Suppressor macrophage (primary cell): Measurements from ENCODE around the gene BBOF1.
A peak's percentile ranks its signal among the peaks of the same experiment; 100 is the strongest.
"Not testable (repeated sequence)": the region's sequence is repeated elsewhere in the genome, so short reads cannot be mapped to it uniquely, and the experiment has no call there.

Experiments used
- DNase-seq, 4 experiments: peaks; one replicate each; pipeline ENCODE4 v3.0.0-alpha.2; 2020 to 2022
- total RNA-seq, 17 experiments: gene quantifications; one replicate each; lab custom pipeline; 2026; ENCODE audit warnings: mixed read lengths in 6 of 17, inconsistent platforms in 3 of 17; lab: John Stamatoyannopoulos, UW

Gene BBOF1, protein sequence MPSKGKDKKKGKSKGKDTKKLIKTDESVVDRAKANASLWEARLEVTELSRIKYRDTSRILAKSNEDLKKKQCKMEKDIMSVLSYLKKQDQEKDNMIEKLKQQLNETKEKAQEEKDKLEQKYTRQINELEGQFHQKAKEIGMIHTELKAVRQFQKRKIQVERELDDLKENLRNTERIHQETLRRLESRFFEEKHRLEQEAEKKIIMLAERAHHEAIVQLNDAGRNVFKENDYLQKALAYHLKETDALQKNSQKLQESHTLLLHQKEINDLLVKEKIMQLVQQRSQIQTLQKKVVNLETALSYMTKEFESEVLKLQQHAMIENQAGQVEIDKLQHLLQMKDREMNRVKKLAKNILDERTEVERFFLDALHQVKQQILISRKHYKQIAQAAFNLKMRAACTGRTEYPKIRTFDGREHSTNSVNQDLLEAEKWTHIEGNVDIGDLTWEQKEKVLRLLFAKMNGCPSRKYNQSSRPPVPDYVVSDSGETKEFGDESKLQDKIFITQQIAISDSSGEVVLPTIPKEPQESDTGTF
- 1.2 to 4.6 (median 2.0) reads per million in 17 experiments for total RNA-seq

DNA sequence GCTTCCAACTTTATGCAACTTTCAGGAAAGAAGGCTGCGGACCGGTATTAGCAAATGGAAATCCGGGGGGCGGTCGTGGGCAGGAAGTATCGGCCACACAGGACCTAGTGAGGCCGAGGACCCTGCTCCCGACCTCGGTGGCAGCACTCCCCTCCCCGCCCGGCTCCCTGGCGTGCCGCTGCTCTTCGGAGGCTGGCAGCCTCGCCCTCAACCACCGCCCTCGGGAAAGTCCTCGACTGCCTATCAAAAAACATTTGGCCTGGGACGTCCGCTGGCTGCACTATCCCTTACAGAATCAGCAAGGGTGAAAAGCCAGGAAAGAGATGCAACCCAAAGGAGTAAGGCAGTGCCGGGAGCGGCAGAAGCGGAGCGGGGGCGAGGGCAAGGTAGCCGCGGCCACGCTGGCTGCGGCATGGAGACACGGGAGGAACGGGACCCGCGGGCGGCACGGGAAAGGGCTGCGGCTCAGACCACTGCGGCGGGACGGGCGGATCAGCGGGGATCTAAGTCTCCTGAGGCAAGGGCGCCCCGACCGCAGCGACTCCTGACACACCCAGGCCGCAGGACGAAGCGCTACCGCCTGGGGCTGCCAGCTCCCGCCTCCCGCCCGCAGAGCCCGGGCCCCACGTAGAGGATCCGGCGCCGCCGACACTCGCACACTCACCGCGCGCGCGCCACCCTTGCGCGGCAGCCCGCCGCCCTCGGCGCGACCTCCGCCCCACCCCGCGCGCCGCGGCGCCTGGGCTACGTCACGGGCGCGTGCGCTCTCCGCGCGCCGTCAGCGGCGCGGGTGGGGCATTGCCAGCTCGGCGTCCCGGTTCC lies at the start of gene BBOF1, which contains the start of gene ENTPD5:
Gene BBOF1 (plus strand): TSS at position 764 of the 822 bp plus-strand sequence. CDS start 130 bp downstream, outside the sequence.
Gene ENTPD5 (minus strand): TSS at position 703 of the 822 bp plus-strand sequence. CDS start 31,186 bp downstream, outside the sequence.
- DNase-seq = peak; percentile 95 to 98 (median 97)

DNA sequence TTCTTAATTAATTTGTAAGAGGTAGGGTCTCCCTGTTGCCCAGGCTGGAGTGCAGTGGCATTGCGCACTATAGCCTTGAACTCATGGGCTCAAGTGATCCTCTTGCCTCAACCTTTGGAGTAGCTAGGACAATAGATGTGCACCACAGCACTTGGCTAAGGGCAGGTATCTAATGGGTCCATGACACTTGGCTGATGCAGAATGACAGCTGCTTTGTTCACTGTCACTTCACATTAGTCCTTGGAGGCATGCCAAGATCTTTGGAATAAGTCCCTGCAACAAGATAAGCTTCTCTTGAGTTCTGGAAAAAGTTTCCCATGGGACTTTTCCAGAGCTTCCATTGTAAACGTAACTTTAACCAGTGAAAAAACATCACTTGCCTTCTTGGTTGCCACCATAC lies 45.7 kb upstream of the BBOF1 start:
- no peak for DNase-seq

GRCh38 chr14:73976125-73976524 lies 43.0 kb upstream of the BBOF1 start:
- no peak for DNase-seq

DNA sequence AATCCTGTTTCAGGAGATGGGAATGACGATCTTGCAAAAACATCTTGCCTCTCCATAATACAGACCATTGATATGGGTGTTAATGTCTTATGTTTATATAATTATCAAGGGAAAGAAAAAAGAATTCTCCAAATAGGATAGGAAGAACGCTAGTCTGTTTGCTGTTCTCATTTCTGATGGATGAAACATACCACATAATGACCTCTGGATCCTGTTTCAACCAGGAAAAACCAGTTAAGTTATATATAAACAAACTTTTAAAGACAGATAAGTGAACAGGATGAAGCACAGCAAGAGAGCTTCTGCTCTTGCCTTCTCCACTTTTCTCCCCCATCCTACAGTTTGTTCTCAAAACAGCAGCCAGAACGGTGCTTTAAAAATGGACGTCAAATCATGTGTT lies 41.3 kb upstream of the BBOF1 start:
- DNase-seq = no peak

DNA sequence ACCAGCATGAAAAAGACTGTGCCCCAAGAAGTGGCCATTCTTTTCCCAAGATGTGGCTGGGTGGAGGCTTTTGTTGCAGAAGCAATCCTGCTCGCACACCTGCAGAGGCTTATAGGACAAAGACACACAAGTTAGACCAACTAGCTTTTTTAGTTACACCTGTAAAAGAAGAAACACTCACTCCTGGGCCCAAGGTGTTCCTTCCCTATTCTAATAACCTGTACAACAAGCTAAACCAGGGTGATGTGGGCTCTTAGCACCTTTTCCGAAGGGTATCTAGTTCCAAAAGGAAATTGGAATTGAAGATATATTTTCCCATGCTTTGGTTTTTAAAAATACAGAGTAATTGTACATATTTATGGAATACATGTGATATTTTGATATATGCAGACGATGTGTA lies 31.1 kb upstream of the BBOF1 start:
- DNase-seq = no peak

DNA sequence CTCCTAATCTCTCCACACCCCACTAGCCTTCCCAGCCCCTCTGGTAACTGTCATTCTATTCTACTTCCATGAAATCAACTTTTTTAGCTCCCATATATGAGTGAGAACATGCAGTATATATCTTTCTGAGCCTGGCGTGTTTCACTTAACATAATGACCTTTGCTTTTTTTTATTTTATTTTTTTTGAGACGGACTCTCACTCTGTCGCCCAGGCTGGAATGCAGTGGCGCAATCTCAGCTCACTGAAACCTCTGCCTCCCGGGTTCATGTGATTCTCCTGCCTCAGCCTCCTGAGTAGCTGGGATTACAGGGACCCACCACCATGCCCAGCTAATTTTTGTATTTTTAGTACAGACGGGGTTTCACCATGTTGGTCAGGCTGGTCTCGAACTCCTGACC lies 30.5 kb upstream of the BBOF1 start:
- DNase-seq = not testable (repeated sequence)

DNA sequence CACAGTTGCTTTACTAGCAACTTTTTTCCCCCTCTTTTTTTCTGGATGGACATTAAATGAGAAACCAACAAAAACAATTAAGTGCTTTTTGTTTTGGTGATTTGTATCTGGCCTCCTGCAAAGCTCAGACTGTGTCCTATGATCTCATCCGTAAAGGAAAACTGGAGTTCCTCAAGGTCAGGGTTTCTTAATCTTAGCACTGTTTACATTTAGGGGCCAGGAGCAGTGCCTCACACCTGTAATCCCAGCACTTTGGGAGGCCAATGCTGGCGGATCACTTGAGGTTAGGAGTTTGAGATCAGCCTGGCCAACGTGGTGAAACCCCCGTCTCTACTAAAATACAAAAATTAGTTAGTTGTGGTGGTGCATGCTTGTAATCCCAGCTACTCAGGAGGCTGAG lies 28.1 kb upstream of the BBOF1 start:
- no peak for DNase-seq

DNA sequence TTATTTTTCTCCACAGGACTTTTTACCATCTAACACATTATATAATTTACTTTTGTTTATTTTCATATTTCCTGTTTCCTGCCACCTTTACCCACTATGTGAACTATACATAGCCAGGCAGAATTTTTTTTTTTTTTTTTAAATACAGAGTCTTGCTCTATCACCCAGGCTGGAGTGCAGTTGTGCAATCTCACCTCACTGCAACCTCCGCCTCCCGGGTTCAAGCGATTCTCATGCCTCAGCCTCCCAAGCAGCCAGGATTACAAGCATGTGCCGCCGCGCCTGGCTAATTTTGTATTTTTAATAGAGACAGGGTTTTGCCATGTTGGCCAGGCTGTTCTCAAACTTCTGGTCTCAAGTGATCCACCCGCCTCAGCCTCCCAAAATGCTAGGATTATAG lies 24.2 kb upstream of the BBOF1 start:
- DNase-seq = not testable (repeated sequence)

DNA sequence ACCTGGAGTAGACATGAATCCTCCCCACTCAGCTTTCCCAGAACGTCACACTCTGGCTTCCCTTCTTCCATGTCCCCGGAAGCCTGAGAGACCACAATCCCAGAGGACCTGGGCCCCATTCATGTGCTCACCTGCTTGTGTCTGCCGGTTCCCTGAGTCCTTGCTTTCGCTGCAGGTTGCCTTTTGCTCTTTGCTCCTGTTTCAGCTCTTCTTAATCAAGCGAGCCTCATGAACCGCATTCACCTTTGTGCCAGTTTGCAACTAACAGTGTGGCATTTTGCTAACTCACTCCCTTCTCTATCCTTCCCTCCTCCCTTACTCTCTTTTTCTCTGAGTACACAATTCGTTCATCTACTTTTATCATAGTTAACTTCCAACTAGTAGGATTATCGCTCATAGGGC lies 23.2 kb upstream of the BBOF1 start:
- DNase-seq = no peak

DNA sequence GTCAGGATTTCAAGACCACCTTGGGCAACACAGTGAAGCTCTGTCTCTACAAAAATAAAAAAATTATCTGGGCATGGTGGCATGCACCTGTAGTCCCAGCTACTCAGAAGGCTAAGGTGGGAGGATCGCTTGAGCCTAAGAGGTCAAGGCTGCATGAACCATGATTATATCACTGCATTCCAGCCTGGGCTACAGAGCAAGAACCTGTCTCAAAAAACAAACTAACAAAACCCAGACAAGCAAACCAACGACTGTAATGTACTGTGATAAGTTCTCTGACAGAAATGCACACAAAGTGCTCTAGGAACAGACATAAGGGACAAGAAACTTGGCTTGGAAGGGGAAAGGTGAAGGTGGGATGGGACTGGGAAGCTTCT lies 22.4 kb upstream of the BBOF1 start:
- no peak for DNase-seq

- no peak for DNase-seq
Observed at GRCh38 chr14:73997108-73997943, 21.8 kb upstream of the BBOF1 start.

DNA sequence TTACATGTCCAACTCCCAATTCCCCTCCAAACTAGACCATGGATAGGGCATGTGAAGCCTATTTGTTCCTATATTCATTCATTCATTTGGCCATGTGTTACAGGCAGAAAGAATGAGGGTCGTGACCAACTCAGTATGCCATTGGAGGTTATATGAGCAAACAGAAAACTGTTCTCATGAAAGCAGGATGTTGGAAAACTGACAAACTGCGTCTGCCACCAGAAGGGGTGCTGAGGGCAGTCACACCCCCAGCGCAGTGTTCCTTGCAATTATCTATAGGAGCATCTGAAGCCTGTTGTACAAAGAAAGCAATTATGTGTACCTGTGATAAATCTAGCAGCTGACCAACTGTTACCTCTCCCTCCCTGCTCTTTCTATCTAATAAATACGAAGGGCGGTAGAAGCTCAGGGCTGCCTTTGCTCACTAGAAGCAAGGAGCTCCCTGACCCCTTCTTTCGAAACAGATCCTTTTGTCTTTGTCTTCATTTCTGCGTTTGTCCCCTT lies 21.2 kb upstream of the BBOF1 start:
- DNase-seq = no peak

- no peak for DNase-seq
Observed at GRCh38 chr14:73998726-73999125, 20.4 kb upstream of the BBOF1 start.

DNA sequence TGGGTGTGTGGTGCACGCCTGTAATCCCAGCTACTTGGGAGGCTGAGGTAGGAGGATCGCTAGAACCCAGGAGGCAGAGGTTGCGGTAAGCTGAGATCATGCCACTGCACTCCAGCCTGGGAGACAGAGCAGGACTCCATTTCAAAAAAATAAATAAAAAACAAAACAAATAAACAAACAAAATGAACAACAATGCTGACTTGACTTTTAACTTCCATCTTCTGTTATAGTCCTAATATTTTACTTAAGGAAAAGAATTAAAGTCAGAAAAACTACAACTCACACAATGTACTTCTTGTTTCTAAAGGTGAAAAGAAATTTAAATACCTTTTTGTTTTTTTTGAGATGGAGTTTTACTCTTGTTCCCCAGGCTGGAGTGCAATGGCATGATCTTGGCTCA lies 13.5 kb upstream of the BBOF1 start:
- DNase-seq = not testable (repeated sequence)

GRCh38 chr14:74008843-74009499 lies 10.2 kb upstream of the BBOF1 start:
- no peak for DNase-seq

- peak in 2 of 4 experiments; percentile 13 to 36 for DNase-seq
Observed at GRCh38 chr14:74014299-74014698, 4.8 kb upstream of the BBOF1 start.

- peak in 1 of 4 experiments; percentile 8 for DNase-seq
Observed at GRCh38 chr14:74015176-74015575, 4.0 kb upstream of the BBOF1 start.

- DNase-seq = no peak
Observed at GRCh38 chr14:74015963-74016362, 3.2 kb upstream of the BBOF1 start.

- DNase-seq = peak; percentile 9 to 43 (median 28)
Observed at GRCh38 chr14:74018174-74018585, 969 bp upstream of the BBOF1 start.

DNA sequence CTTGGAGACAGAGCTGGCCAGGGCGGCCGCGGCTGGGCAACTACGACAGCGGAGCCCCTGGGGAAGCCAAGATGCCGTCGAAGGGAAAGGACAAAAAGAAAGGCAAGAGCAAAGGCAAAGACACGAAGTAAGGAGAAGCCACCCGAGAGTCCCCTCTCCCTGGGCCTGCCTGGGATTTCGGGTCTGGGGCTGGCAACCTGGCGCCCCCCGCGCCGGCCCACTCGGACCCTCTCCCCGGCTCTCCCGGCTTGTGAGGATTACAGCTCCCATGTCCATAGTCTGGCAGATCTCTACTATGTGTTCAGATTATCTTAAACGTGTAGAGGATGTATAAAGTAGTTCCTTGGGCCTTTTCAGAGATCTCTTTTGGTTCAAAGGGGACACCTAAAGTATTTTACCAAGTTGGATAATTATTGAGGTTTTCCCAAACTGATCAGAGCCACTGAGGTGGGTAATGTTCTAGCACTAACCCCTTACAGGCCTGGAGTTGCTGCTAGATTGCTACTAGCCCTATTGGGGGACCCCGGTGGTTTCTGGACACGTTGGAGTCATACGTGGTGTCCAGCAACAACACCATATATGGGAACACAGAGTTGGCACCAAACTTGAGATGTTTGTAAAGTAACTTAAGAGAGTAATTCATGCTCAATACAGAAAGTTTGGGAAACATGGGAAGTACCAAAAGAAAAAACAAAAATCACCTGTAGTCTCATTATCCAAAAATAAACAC lies 424 bp downstream of the BBOF1 start:
- no peak for DNase-seq

- DNase-seq = no peak
Observed at GRCh38 chr14:74022346-74022745, 3.2 kb downstream of the BBOF1 start.
